HCT116 (cell line): ENCODE data around the gene EFCAB5. TPM values are rescaled to one million over a fixed set of nuclear protein-coding genes. Genes with fewer than 3 reads are reported as not detected.

Experiments used
- ATAC-seq: fragments of 200-7000 bp; cut with Tn5 transposase; 2 replicates; pipeline ENCODE4 v1.9.1; 2020; ENCODE audit warnings: mild to moderate bottlenecking, moderate library complexity
- BruUV-seq: library from RNA; stranded (reverse); fragments of 400-500 nt; replicated peaks from 2 replicates; lab custom pipeline; 2021; lab: Mats Ljungman, UMichigan
- CTCF ChIA-PET: fragments of 300-600 bp; sonication (Branson Sonifier 250); formaldehyde crosslinking; loops from one replicate; lab custom pipeline; 2021; ENCODE audit warnings: antibody characterized with exemption; lab: Charles Lee
- POLR2A ChIA-PET: fragments of 300-600, 350-600 bp; sonication (Branson Sonifier 250); formaldehyde crosslinking; loops from one replicate; lab custom pipeline; 2021; ENCODE audit warnings: antibody characterized with exemption; lab: Charles Lee
- RAD21 ChIA-PET, 2 experiments: fragments of 300-600 bp; sonication (Branson Sonifier 250); formaldehyde crosslinking; loops; one replicate each; lab custom pipeline; 2023; ENCODE audit warnings: low total read pairs in 2 of 2; ENCODE audit not compliant: uncharacterized antibody in 2 of 2, unreplicated experiment in 2 of 2, low non-redundant PET in 1 of 2; lab: Charles Lee
- DNase-seq: peaks from one replicate; pipeline ENCODE4 v3.0.0-alpha.2; 2010; ENCODE audit warnings: low read depth, low spot score
- H2AFZ ChIP-seq: fragments of 200-600 bp; shearing (Covaris generic), sonication (generic); 2 replicates; pipeline ENCODE4 v1.6.1; 2017; ENCODE audit warnings: low read depth, mixed run types, mixed read lengths, antibody characterized with exemption, low read length; ENCODE audit not compliant: poor library complexity, severe bottlenecking
- H3K27ac ChIP-seq: 2 replicates; pipeline ENCODE4 v1.5.1; 2012; ENCODE audit warnings: low read depth, low read length
- H3K27me3 ChIP-seq: fragments of 200-600 bp; sonication (generic); 2 replicates; pipeline ENCODE4 v1.6.1; 2016; ENCODE audit warnings: mixed run types, low read length, mixed read lengths; ENCODE audit not compliant: insufficient read depth
- H3K36me3 ChIP-seq, 2 experiments: fragments of 200-500 bp in 1 of 2; fragments of 200-600 bp in 1 of 2; sonication (Bioruptor generic) in 1 of 2; sonication (generic) in 1 of 2; 2 replicates each; pipeline versions ENCODE4 v1.5.1 to v1.6.1; 2014 to 2016; ENCODE audit warnings: low read length in 2 of 2, inconsistent platforms in 1 of 2, mixed read lengths in 1 of 2, mixed run types in 1 of 2; ENCODE audit not compliant: insufficient read depth in 2 of 2, control insufficient read depth in 1 of 2
- H3K4me1 ChIP-seq, 2 experiments: fragments of 200-600 bp in 1 of 2; sonication (generic) in 1 of 2; 2 replicates each; pipeline versions ENCODE4 v1.5.1 to v1.6.1; 2012 to 2017; ENCODE audit warnings: low read length in 2 of 2, inconsistent platforms in 1 of 2, mild to moderate bottlenecking in 1 of 2, mixed read lengths in 1 of 2, mixed run types in 1 of 2, moderate library complexity in 1 of 2; ENCODE audit not compliant: insufficient read depth in 2 of 2, control insufficient read depth in 1 of 2
- H3K4me2 ChIP-seq: fragments of 200-600 bp; sonication (generic); 2 replicates; pipeline ENCODE4 v1.6.1; 2017; ENCODE audit warnings: mixed run types, low read length, mixed read lengths
- H3K4me3 ChIP-seq, 2 experiments: fragments of 200-600 bp in 1 of 2; sonication (generic) in 1 of 2; replicated peaks in 1 of 2; 2 replicates each; pipeline ENCODE4 v1.5.1; 2011 to 2016; ENCODE audit warnings: low read length in 2 of 2, control low read depth in 1 of 2, low read depth in 1 of 2, mild to moderate bottlenecking in 1 of 2, mixed read lengths in 1 of 2, mixed run types in 1 of 2
- H3K79me2 ChIP-seq: fragments of 200-600 bp; sonication (generic); 2 replicates; pipeline ENCODE4 v1.6.1; 2017; ENCODE audit warnings: mild to moderate bottlenecking, mixed run types, low read length, moderate library complexity, mixed read lengths; ENCODE audit not compliant: insufficient read depth
- H3K9ac ChIP-seq: fragments of 200-600 bp; sonication (generic); 2 replicates; pipeline ENCODE4 v1.6.1; 2016; ENCODE audit warnings: low read length, mixed read lengths
- H3K9me2 ChIP-seq: fragments of 200-600 bp; sonication (generic), shearing (Covaris generic); 2 replicates; pipeline ENCODE4 v1.6.1; 2017; ENCODE audit warnings: mixed run types, mild to moderate bottlenecking, moderate library complexity; ENCODE audit not compliant: insufficient read depth
- H3K9me3 ChIP-seq, 2 experiments: fragments of 200-500 bp in 1 of 2; fragments of 200-600 bp in 1 of 2; sonication (Bioruptor generic) in 1 of 2; sonication (generic) in 1 of 2; 2 replicates each; pipeline ENCODE4 v1.6.1; 2014 to 2017; ENCODE audit warnings: low read length in 2 of 2, mixed read lengths in 2 of 2, inconsistent platforms in 1 of 2, low read depth in 1 of 2, mild to moderate bottlenecking in 1 of 2, mixed run types in 1 of 2, moderate library complexity in 1 of 2; ENCODE audit not compliant: control insufficient read depth in 1 of 2, insufficient read depth in 1 of 2
- H4K20me1 ChIP-seq: fragments of 200-600 bp; sonication (generic), shearing (Covaris generic); 2 replicates; pipeline ENCODE4 v1.6.1; 2017; ENCODE audit warnings: mixed run types, mild to moderate bottlenecking, moderate library complexity; ENCODE audit not compliant: insufficient read depth
- CEBPB ChIP-seq: IDR thresholded peaks from 2 replicates; pipeline ENCODE4 v1.6.1; 2012; ENCODE audit warnings: low read depth
- EGR1 ChIP-seq: IDR thresholded peaks from 2 replicates; pipeline ENCODE4 v1.6.1; 2012; ENCODE audit warnings: low read depth
- POLR2AphosphoS5 ChIP-seq: IDR thresholded peaks from 2 replicates; pipeline ENCODE4 v1.6.1; 2011; ENCODE audit warnings: mild to moderate bottlenecking, low read depth, low read length, moderate library complexity
- RAD21 ChIP-seq: IDR thresholded peaks from 2 replicates; pipeline ENCODE4 v1.6.1; 2012; ENCODE audit warnings: low read depth, mild to moderate bottlenecking
- SP1 ChIP-seq: IDR thresholded peaks from 2 replicates; pipeline ENCODE4 v1.6.1; 2012; ENCODE audit warnings: low read depth
- intact Hi-C: fragments of 100-400 bp; cut with micrococcal nuclease; formaldehyde crosslinking; loops from 2 replicates; pipeline ENCODE4 v1.10.0; 2022
- total RNA-seq: library from RNA; stranded (reverse); gene quantifications from one replicate; pipeline ENCODE4 v1.2.1, GENCODE V29; 2021; ENCODE audit not compliant: unreplicated experiment
- TF ChIP-seq, protein P1 (sequence below), 3 experiments: fragments of 200-600 bp in 1 of 3; sonication (generic) in 1 of 3; IDR thresholded peaks in 2 of 3; conservative IDR thresholded peaks in 1 of 3; 2 replicates each; pipeline ENCODE4 v1.5.1; 2012 to 2017; ENCODE audit warnings: low read depth in 2 of 3, low read length in 2 of 3, antibody characterized with exemption in 1 of 3, borderline replicate concordance in 1 of 3, control low read depth in 1 of 3, mild to moderate bottlenecking in 1 of 3, mixed read lengths in 1 of 3, mixed run types in 1 of 3, moderate library complexity in 1 of 3; ENCODE audit not compliant: insufficient read depth in 1 of 3
- TF ChIP-seq, protein P2 (sequence below): IDR thresholded peaks from 2 replicates; pipeline ENCODE4 v1.6.1; 2012
- TF ChIP-seq, protein P3 (sequence below): IDR thresholded peaks from 2 replicates; pipeline ENCODE4 v1.6.1; 2011; ENCODE audit warnings: mild to moderate bottlenecking, low read length, moderate library complexity; ENCODE audit not compliant: insufficient replicate concordance; ENCODE audit errors: extremely low read depth

Gene EFCAB5
- total RNA-seq, 1 experiment from 2014 or later: 0.17 TPM

DNA sequence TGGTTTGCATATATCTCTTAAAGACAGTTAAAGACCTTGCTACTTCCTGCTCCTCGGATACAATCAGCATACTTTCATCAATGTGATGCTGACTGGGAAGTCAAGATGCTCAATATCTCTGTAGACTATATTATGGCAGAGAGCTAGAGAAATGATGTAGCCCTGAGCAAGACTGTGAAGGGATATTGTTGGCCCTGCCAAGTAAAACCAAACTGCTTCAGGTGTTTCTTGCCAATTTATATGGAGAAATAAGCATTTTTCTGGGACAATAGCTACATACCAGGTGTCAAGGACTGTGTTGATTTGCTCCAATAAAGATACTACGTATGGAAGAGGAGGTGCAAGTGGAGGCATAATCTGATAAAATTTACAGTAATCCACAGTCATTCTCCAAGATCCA is 4.7 kb upstream of the EFCAB5 start:
- no peaks in the 10 kb centered on the region for H3K27me3 ChIP-seq
- H3K36me3 ChIP-seq: no peaks in the 10 kb centered on the region
- H3K4me1 ChIP-seq: peaks cover 1 to 4% of the 10 kb centered on the region in 2 experiments
- no peaks in the 10 kb centered on the region for H4K20me1 ChIP-seq
- no peak overlapping the region for H2AFZ ChIP-seq
- H3K79me2 ChIP-seq: no peaks in the 10 kb centered on the region
- no peak overlapping the region for H3K9ac ChIP-seq
- POLR2A ChIA-PET: interaction anchor here (0.6 kb wide), 1 partner anchor 68 kb away, joined by 3 read pairs; no protein-coding TSS in a partner anchor
- no peaks in the 10 kb centered on the region for H3K9me2 ChIP-seq
- TF ChIP-seq RAD21 (no peak), POLR2AphosphoS5 (no peak), SP1 (no peak), CEBPB (no peak), EGR1 (no peak)
- TF ChIP-seq, protein P1, sequence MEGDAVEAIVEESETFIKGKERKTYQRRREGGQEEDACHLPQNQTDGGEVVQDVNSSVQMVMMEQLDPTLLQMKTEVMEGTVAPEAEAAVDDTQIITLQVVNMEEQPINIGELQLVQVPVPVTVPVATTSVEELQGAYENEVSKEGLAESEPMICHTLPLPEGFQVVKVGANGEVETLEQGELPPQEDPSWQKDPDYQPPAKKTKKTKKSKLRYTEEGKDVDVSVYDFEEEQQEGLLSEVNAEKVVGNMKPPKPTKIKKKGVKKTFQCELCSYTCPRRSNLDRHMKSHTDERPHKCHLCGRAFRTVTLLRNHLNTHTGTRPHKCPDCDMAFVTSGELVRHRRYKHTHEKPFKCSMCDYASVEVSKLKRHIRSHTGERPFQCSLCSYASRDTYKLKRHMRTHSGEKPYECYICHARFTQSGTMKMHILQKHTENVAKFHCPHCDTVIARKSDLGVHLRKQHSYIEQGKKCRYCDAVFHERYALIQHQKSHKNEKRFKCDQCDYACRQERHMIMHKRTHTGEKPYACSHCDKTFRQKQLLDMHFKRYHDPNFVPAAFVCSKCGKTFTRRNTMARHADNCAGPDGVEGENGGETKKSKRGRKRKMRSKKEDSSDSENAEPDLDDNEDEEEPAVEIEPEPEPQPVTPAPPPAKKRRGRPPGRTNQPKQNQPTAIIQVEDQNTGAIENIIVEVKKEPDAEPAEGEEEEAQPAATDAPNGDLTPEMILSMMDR (IDR thresholded peaks at IDR 0.05 in 2 of 3, conservative IDR thresholded peaks at IDR 0.05 in 1 of 3; ENCODE audit: borderline replicate concordance in 1 of 3, insufficient read depth in 1 of 3, low read depth in 2 of 3, low read length in 2 of 3): no peak
- TF ChIP-seq, protein P2, sequence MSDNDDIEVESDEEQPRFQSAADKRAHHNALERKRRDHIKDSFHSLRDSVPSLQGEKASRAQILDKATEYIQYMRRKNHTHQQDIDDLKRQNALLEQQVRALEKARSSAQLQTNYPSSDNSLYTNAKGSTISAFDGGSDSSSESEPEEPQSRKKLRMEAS: no peak
- TF ChIP-seq, protein P3, sequence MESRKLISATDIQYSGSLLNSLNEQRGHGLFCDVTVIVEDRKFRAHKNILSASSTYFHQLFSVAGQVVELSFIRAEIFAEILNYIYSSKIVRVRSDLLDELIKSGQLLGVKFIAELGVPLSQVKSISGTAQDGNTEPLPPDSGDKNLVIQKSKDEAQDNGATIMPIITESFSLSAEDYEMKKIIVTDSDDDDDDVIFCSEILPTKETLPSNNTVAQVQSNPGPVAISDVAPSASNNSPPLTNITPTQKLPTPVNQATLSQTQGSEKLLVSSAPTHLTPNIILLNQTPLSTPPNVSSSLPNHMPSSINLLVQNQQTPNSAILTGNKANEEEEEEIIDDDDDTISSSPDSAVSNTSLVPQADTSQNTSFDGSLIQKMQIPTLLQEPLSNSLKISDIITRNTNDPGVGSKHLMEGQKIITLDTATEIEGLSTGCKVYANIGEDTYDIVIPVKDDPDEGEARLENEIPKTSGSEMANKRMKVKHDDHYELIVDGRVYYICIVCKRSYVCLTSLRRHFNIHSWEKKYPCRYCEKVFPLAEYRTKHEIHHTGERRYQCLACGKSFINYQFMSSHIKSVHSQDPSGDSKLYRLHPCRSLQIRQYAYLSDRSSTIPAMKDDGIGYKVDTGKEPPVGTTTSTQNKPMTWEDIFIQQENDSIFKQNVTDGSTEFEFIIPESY: no peak
- TF ChIP-seq, all 23 proteins: peak for 0
- no peak overlapping the region for H3K4me2 ChIP-seq
- intact Hi-C loops: no loop called here
- ATAC-seq (no peak), DNase-seq (no peak)
- RAD21 ChIA-PET: no interaction called here
- H3K4me3 ChIP-seq: no peak overlapping the region
- H3K9me3 ChIP-seq: no peaks in the 10 kb centered on the region
- H3K27ac ChIP-seq: no peak overlapping the region
- no TSS peak for BruUV-seq
- CTCF ChIA-PET: interaction anchor here (1.0 to 1.6 kb wide), 2 partner anchors 157 to 345 kb away, joined by 3 to 4 read pairs; no protein-coding TSS in a partner anchor
